HCT116 (cell line): ENCODE results near the gene IBA57. TPM values are rescaled to one million over a fixed set of nuclear protein-coding genes. Genes with fewer than 3 reads are reported as not detected.

ENCODE experiments used
- ATAC-seq: fragments of 200-7000 bp; cut with Tn5 transposase; 2 replicates; pipeline ENCODE4 v1.9.1; 2020; ENCODE audit warnings: mild to moderate bottlenecking, moderate library complexity
- BruUV-seq: library from RNA; stranded (reverse); fragments of 400-500 nt; replicated peaks from 2 replicates; lab custom pipeline; 2021; lab: Mats Ljungman, UMichigan
- CTCF ChIA-PET: fragments of 300-600 bp; sonication (Branson Sonifier 250); formaldehyde crosslinking; loops from one replicate; lab custom pipeline; 2021; ENCODE audit warnings: antibody characterized with exemption; lab: Charles Lee
- POLR2A ChIA-PET: fragments of 300-600, 350-600 bp; sonication (Branson Sonifier 250); formaldehyde crosslinking; loops from one replicate; lab custom pipeline; 2021; ENCODE audit warnings: antibody characterized with exemption; lab: Charles Lee
- RAD21 ChIA-PET, 2 experiments: fragments of 300-600 bp; sonication (Branson Sonifier 250); formaldehyde crosslinking; loops; one replicate each; lab custom pipeline; 2023; ENCODE audit warnings: low total read pairs in 2 of 2; ENCODE audit not compliant: uncharacterized antibody in 2 of 2, unreplicated experiment in 2 of 2, low non-redundant PET in 1 of 2; lab: Charles Lee
- DNase-seq: peaks from one replicate; pipeline ENCODE4 v3.0.0-alpha.2; 2010; ENCODE audit warnings: low read depth, low spot score
- H2AFZ ChIP-seq: fragments of 200-600 bp; shearing (Covaris generic), sonication (generic); 2 replicates; pipeline ENCODE4 v1.6.1; 2017; ENCODE audit warnings: low read depth, mixed run types, mixed read lengths, antibody characterized with exemption, low read length; ENCODE audit not compliant: poor library complexity, severe bottlenecking
- H3K27ac ChIP-seq: 2 replicates; pipeline ENCODE4 v1.5.1; 2012; ENCODE audit warnings: low read depth, low read length
- H3K27me3 ChIP-seq: fragments of 200-600 bp; sonication (generic); 2 replicates; pipeline ENCODE4 v1.6.1; 2016; ENCODE audit warnings: mixed run types, low read length, mixed read lengths; ENCODE audit not compliant: insufficient read depth
- H3K36me3 ChIP-seq, 2 experiments: fragments of 200-500 bp in 1 of 2; fragments of 200-600 bp in 1 of 2; sonication (Bioruptor generic) in 1 of 2; sonication (generic) in 1 of 2; 2 replicates each; pipeline versions ENCODE4 v1.5.1 to v1.6.1; 2014 to 2016; ENCODE audit warnings: low read length in 2 of 2, inconsistent platforms in 1 of 2, mixed read lengths in 1 of 2, mixed run types in 1 of 2; ENCODE audit not compliant: insufficient read depth in 2 of 2, control insufficient read depth in 1 of 2
- H3K4me1 ChIP-seq, 2 experiments: fragments of 200-600 bp in 1 of 2; sonication (generic) in 1 of 2; 2 replicates each; pipeline versions ENCODE4 v1.5.1 to v1.6.1; 2012 to 2017; ENCODE audit warnings: low read length in 2 of 2, inconsistent platforms in 1 of 2, mild to moderate bottlenecking in 1 of 2, mixed read lengths in 1 of 2, mixed run types in 1 of 2, moderate library complexity in 1 of 2; ENCODE audit not compliant: insufficient read depth in 2 of 2, control insufficient read depth in 1 of 2
- H3K4me2 ChIP-seq: fragments of 200-600 bp; sonication (generic); 2 replicates; pipeline ENCODE4 v1.6.1; 2017; ENCODE audit warnings: mixed run types, low read length, mixed read lengths
- H3K4me3 ChIP-seq, 2 experiments: fragments of 200-600 bp in 1 of 2; sonication (generic) in 1 of 2; replicated peaks in 1 of 2; 2 replicates each; pipeline ENCODE4 v1.5.1; 2011 to 2016; ENCODE audit warnings: low read length in 2 of 2, control low read depth in 1 of 2, low read depth in 1 of 2, mild to moderate bottlenecking in 1 of 2, mixed read lengths in 1 of 2, mixed run types in 1 of 2
- H3K79me2 ChIP-seq: fragments of 200-600 bp; sonication (generic); 2 replicates; pipeline ENCODE4 v1.6.1; 2017; ENCODE audit warnings: mild to moderate bottlenecking, mixed run types, low read length, moderate library complexity, mixed read lengths; ENCODE audit not compliant: insufficient read depth
- H3K9ac ChIP-seq: fragments of 200-600 bp; sonication (generic); 2 replicates; pipeline ENCODE4 v1.6.1; 2016; ENCODE audit warnings: low read length, mixed read lengths
- H3K9me2 ChIP-seq: fragments of 200-600 bp; sonication (generic), shearing (Covaris generic); 2 replicates; pipeline ENCODE4 v1.6.1; 2017; ENCODE audit warnings: mixed run types, mild to moderate bottlenecking, moderate library complexity; ENCODE audit not compliant: insufficient read depth
- H3K9me3 ChIP-seq, 2 experiments: fragments of 200-500 bp in 1 of 2; fragments of 200-600 bp in 1 of 2; sonication (Bioruptor generic) in 1 of 2; sonication (generic) in 1 of 2; 2 replicates each; pipeline ENCODE4 v1.6.1; 2014 to 2017; ENCODE audit warnings: low read length in 2 of 2, mixed read lengths in 2 of 2, inconsistent platforms in 1 of 2, low read depth in 1 of 2, mild to moderate bottlenecking in 1 of 2, mixed run types in 1 of 2, moderate library complexity in 1 of 2; ENCODE audit not compliant: control insufficient read depth in 1 of 2, insufficient read depth in 1 of 2
- H4K20me1 ChIP-seq: fragments of 200-600 bp; sonication (generic), shearing (Covaris generic); 2 replicates; pipeline ENCODE4 v1.6.1; 2017; ENCODE audit warnings: mixed run types, mild to moderate bottlenecking, moderate library complexity; ENCODE audit not compliant: insufficient read depth
- ATF3 ChIP-seq: IDR thresholded peaks from 2 replicates; pipeline ENCODE4 v1.6.1; 2012
- CBX3 ChIP-seq: IDR thresholded peaks from 2 replicates; pipeline ENCODE4 v1.6.1; 2012; ENCODE audit warnings: low read depth
- CTCF ChIP-seq, 3 experiments: fragments of 200-600 bp in 1 of 3; sonication (generic) in 1 of 3; IDR thresholded peaks in 2 of 3; conservative IDR thresholded peaks in 1 of 3; 2 replicates each; pipeline ENCODE4 v1.5.1; 2012 to 2017; ENCODE audit warnings: low read depth in 2 of 3, low read length in 2 of 3, antibody characterized with exemption in 1 of 3, borderline replicate concordance in 1 of 3, control low read depth in 1 of 3, mild to moderate bottlenecking in 1 of 3, mixed read lengths in 1 of 3, mixed run types in 1 of 3, moderate library complexity in 1 of 3; ENCODE audit not compliant: insufficient read depth in 1 of 3
- EGR1 ChIP-seq: IDR thresholded peaks from 2 replicates; pipeline ENCODE4 v1.6.1; 2012; ENCODE audit warnings: low read depth
- ELF1 ChIP-seq: IDR thresholded peaks from 2 replicates; pipeline ENCODE4 v1.6.1; 2012; ENCODE audit warnings: low read depth, borderline replicate concordance
- EZH2 ChIP-seq: fragments of 200-600 bp; sonication (generic); IDR thresholded peaks from 2 replicates; pipeline ENCODE4 v1.6.1; 2017; ENCODE audit warnings: antibody characterized with exemption, mixed run types
- EZH2phosphoT487 ChIP-seq: fragments of 200-600 bp; IDR thresholded peaks from 2 replicates; pipeline ENCODE4 v1.6.1; 2018; ENCODE audit warnings: antibody characterized with exemption, borderline replicate concordance
- POLR2A ChIP-seq: IDR thresholded peaks from 2 replicates; pipeline ENCODE4 v1.7.0; 2011; ENCODE audit warnings: borderline replicate concordance; ENCODE audit not compliant: insufficient read depth, insufficient read length; ENCODE audit errors: extremely low read depth
- POLR2AphosphoS5 ChIP-seq: IDR thresholded peaks from 2 replicates; pipeline ENCODE4 v1.6.1; 2011; ENCODE audit warnings: mild to moderate bottlenecking, low read depth, low read length, moderate library complexity
- RAD21 ChIP-seq: IDR thresholded peaks from 2 replicates; pipeline ENCODE4 v1.6.1; 2012; ENCODE audit warnings: low read depth, mild to moderate bottlenecking
- REST ChIP-seq: IDR thresholded peaks from 2 replicates; pipeline ENCODE4 v1.6.1; 2012; ENCODE audit warnings: low read depth
- SIN3A ChIP-seq: IDR thresholded peaks from 2 replicates; pipeline ENCODE4 v1.6.1; 2012; ENCODE audit warnings: low read depth
- SRF ChIP-seq: IDR thresholded peaks from 2 replicates; pipeline ENCODE4 v1.6.1; 2012; ENCODE audit warnings: low read depth
- YY1 ChIP-seq: IDR thresholded peaks from 2 replicates; pipeline ENCODE4 v1.6.1; 2011; ENCODE audit warnings: low read length, low read depth, moderate library complexity, mild to moderate bottlenecking; ENCODE audit not compliant: insufficient replicate concordance; ENCODE audit errors: extremely low read depth
- ZFX ChIP-seq: fragments of 450-650 bp; IDR thresholded peaks from 2 replicates; pipeline ENCODE4 v1.6.1; 2017
- ZNF274 ChIP-seq: fragments of 200-500 bp; sonication (Bioruptor generic); IDR thresholded peaks from 2 replicates; pipeline ENCODE4 v1.6.1; 2014; ENCODE audit warnings: mild to moderate bottlenecking, low read depth, low read length, inconsistent platforms
- intact Hi-C: fragments of 100-400 bp; cut with micrococcal nuclease; formaldehyde crosslinking; loops from 2 replicates; pipeline ENCODE4 v1.10.0; 2022
- total RNA-seq: library from RNA; stranded (reverse); gene quantifications from one replicate; pipeline ENCODE4 v1.2.1, GENCODE V29; 2021; ENCODE audit not compliant: unreplicated experiment
- TF ChIP-seq, protein P1 (sequence below): IDR thresholded peaks from 2 replicates; pipeline ENCODE4 v1.6.1; 2011; ENCODE audit warnings: mild to moderate bottlenecking, low read length, moderate library complexity; ENCODE audit not compliant: insufficient replicate concordance; ENCODE audit errors: extremely low read depth

Gene IBA57
- total RNA-seq, 1 experiment from 2014 or later: 11.6 TPM

DNA sequence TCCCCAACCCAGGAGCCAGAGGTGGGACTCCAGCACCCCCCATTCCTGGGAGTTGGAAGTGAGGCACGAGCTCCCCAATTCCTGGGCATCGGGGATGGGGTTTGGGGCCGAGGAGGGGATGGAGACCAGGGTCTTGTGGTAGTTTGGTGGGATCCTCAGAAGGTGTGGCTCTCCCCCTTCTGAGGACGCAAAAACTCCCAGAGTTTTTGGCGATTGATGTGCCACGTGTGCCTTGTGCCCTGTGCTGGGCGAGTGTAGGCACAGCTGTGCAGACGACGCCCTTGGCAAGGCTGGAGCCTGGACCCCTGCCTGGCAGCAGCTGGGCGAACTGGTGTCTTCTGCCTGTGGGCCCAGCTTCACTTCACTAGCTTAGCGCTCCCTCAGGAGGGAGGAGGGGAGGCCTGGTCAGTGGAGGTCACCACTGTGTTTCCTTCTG is 22.9 kb upstream of the IBA57 start:
- POLR2A ChIA-PET: interaction anchor here (1.0 kb wide), 1 partner anchor 23 kb away, joined by 8 read pairs; the partner anchor contains the start of gene IBA57
- intact Hi-C loops: no loop called here
- no peak overlapping the region for H3K9ac ChIP-seq
- no peak overlapping the region for H3K4me3 ChIP-seq
- no TSS peak for BruUV-seq
- no peak for DNase-seq
- H3K4me1 ChIP-seq: peaks cover 0 to 17% of the 10 kb centered on the region in 2 experiments; a peak in 3 of 4 replicates
- H4K20me1 ChIP-seq: no peaks in the 10 kb centered on the region
- TF ChIP-seq ELF1 (no peak), CTCF (IDR thresholded peaks at IDR 0.05 in 2 of 3, conservative IDR thresholded peaks at IDR 0.05 in 1 of 3; ENCODE audit: borderline replicate concordance in 1 of 3, insufficient read depth in 1 of 3, low read depth in 2 of 3, low read length in 2 of 3) (no peak), ZNF274 (no peak), POLR2A (no peak), RAD21 (no peak), REST (no peak), EGR1 (no peak), CBX3 (no peak), EZH2 (no peak), POLR2AphosphoS5 (no peak), ATF3 (no peak), ZFX (no peak), SRF (no peak), EZH2phosphoT487 (no peak), SIN3A (no peak), YY1 (no peak)
- TF ChIP-seq, protein P1, sequence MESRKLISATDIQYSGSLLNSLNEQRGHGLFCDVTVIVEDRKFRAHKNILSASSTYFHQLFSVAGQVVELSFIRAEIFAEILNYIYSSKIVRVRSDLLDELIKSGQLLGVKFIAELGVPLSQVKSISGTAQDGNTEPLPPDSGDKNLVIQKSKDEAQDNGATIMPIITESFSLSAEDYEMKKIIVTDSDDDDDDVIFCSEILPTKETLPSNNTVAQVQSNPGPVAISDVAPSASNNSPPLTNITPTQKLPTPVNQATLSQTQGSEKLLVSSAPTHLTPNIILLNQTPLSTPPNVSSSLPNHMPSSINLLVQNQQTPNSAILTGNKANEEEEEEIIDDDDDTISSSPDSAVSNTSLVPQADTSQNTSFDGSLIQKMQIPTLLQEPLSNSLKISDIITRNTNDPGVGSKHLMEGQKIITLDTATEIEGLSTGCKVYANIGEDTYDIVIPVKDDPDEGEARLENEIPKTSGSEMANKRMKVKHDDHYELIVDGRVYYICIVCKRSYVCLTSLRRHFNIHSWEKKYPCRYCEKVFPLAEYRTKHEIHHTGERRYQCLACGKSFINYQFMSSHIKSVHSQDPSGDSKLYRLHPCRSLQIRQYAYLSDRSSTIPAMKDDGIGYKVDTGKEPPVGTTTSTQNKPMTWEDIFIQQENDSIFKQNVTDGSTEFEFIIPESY: no peak
- 0 out of 4 replicates have a peak, but pooled peaks cover 0 to under 1% of the 10 kb centered on the region in 2 experiments for H3K36me3 ChIP-seq
- CTCF ChIA-PET: interaction anchor here (0.8 kb wide), 1 partner anchor 22 kb away, joined by 3 read pairs; no protein-coding TSS in a partner anchor
- no peak for ATAC-seq
- no peaks in the 10 kb centered on the region for H3K9me3 ChIP-seq
- RAD21 ChIA-PET: no interaction called here
- no peak overlapping the region for H2AFZ ChIP-seq
- H3K4me2 ChIP-seq: no peak overlapping the region
- H3K9me2 ChIP-seq: no peaks in the 10 kb centered on the region
- H3K27me3 ChIP-seq: no peaks in the 10 kb centered on the region
- H3K79me2 ChIP-seq: peaks cover 58% of the 10 kb centered on the region
- no peak overlapping the region for H3K27ac ChIP-seq
